Panc1 (cell line): ENCODE measurements around the gene SYT9. TPM values are rescaled to one million over a fixed set of nuclear protein-coding genes. Genes with fewer than 3 reads are reported as not detected.

Experiments used
- ATAC-seq: fragments of 200-7000 bp; cut with Tn5 transposase; 2 replicates; pipeline ENCODE4 v1.9.1; 2020; ENCODE audit warnings: mild to moderate bottlenecking, moderate library complexity
- BruUV-seq: library from RNA; stranded (reverse); fragments of 400-500 nt; replicated peaks from 2 replicates; lab custom pipeline; 2021; lab: Mats Ljungman, UMichigan
- CTCF ChIA-PET: fragments of 300-600 bp; sonication (Branson Sonifier 250); formaldehyde crosslinking; loops from one replicate; lab custom pipeline; 2022; ENCODE audit warnings: antibody characterized with exemption; lab: Charles Lee
- POLR2A ChIA-PET: fragments of 300-600 bp; sonication (Branson Sonifier 250); formaldehyde crosslinking; loops from one replicate; lab custom pipeline; 2022; ENCODE audit warnings: antibody characterized with exemption; lab: Charles Lee
- DNase-seq: peaks from one replicate; pipeline ENCODE4 v3.0.0-alpha.2; 2010; ENCODE audit warnings: low read depth, low spot score
- H3K27ac ChIP-seq: 2 replicates; pipeline ENCODE4 v1.5.1; 2011; ENCODE audit warnings: mild to moderate bottlenecking, low read length, inconsistent platforms
- H3K27me3 ChIP-seq: fragments of 200-500 bp; sonication (Bioruptor generic); 2 replicates; pipeline ENCODE4 v1.6.0; 2014; ENCODE audit warnings: low read length, inconsistent platforms; ENCODE audit not compliant: control insufficient read depth, insufficient read depth
- H3K36me3 ChIP-seq: fragments of 200-500 bp; sonication (Bioruptor generic); 2 replicates; pipeline ENCODE4 v1.5.1; 2014; ENCODE audit warnings: inconsistent platforms, mild to moderate bottlenecking, low read length, moderate library complexity; ENCODE audit not compliant: control insufficient read depth, insufficient read depth
- H3K4me1 ChIP-seq: 2 replicates; pipeline ENCODE4 v1.5.1; 2011; ENCODE audit warnings: inconsistent platforms, mild to moderate bottlenecking, low read length, moderate library complexity; ENCODE audit not compliant: control insufficient read depth, insufficient read depth
- H3K4me3 ChIP-seq, 2 experiments: 2 replicates each; pipeline ENCODE4 v1.5.1; 2011 to 2012; ENCODE audit warnings: low read depth in 2 of 2, low read length in 2 of 2, mild to moderate bottlenecking in 2 of 2, inconsistent platforms in 1 of 2, moderate library complexity in 1 of 2
- H3K9me3 ChIP-seq: fragments of 200-500 bp; sonication (Bioruptor generic); 2 replicates; pipeline ENCODE4 v1.5.1; 2014; ENCODE audit warnings: low read depth, mild to moderate bottlenecking, inconsistent platforms, low read length, moderate library complexity; ENCODE audit not compliant: control insufficient read depth, insufficient read depth
- CTCF ChIP-seq: fragments of 450-650 bp; IDR thresholded peaks from 2 replicates; pipeline ENCODE4 v1.5.1; 2017; ENCODE audit warnings: mild to moderate bottlenecking
- POLR2AphosphoS5 ChIP-seq: IDR thresholded peaks from 2 replicates; pipeline ENCODE4 v1.6.1; 2012; ENCODE audit warnings: mild to moderate bottlenecking, low read depth, low read length, moderate library complexity
- REST ChIP-seq, 2 experiments: IDR thresholded peaks; 2 replicates each; pipeline ENCODE4 v1.6.1; 2011 to 2012; ENCODE audit warnings: low read depth in 2 of 2, control low read depth in 1 of 2, low read length in 1 of 2, mild to moderate bottlenecking in 1 of 2, moderate library complexity in 1 of 2; ENCODE audit not compliant: insufficient read depth in 1 of 2
- SIN3A ChIP-seq: IDR thresholded peaks from 2 replicates; pipeline ENCODE4 v1.6.1; 2012; ENCODE audit warnings: low read depth, mild to moderate bottlenecking, low read length, moderate library complexity, borderline replicate concordance; ENCODE audit not compliant: insufficient read depth
- TCF7L2 ChIP-seq: IDR thresholded peaks from 2 replicates; pipeline ENCODE4 v1.6.1; 2011; ENCODE audit warnings: mild to moderate bottlenecking, low read depth, low read length, inconsistent platforms
- in situ Hi-C: cut with HindIII; loops from 2 replicates; pipeline ENCODE4 v1.10.0; 2016; ENCODE audit warnings: low sequenced_read_pairs, low pct_unique_long_range_greater_than_20kb
- intact Hi-C: fragments of 100-400 bp; cut with micrococcal nuclease; formaldehyde crosslinking; loops from one replicate; pipeline ENCODE4 v1.10.0; 2022; ENCODE audit not compliant: unreplicated experiment
- total RNA-seq: library from RNA; stranded (reverse); gene quantifications from one replicate; pipeline ENCODE4 v1.2.1, GENCODE V29; 2021; ENCODE audit not compliant: unreplicated experiment

The SYT9 gene
- total RNA-seq, 1 experiment from 2014 or later, result 3.7 TPM

GRCh38 chr11:7413961-7414915 lies 162.5 kb downstream of the SYT9 start:
- DNase-seq (peak; percentile 75), ATAC-seq (peak; percentile 90)
- H3K9me3 ChIP-seq, result peaks cover 7% of the 10 kb centered on the region; the same call in 1 of the 2 replicates
- POLR2A ChIA-PET, result no interaction called here
- no peaks in the 10 kb centered on the region for H3K27me3 ChIP-seq
- in situ Hi-C loops (no loop called here), intact Hi-C loops (no loop called here)
- TF ChIP-seq TCF7L2, result peak; percentile 84
- no peak for TF ChIP-seq SIN3A
- TF ChIP-seq CTCF, result peak; percentile 28; the same call in 1 of the 2 replicates
- TF ChIP-seq REST (IDR thresholded peaks at IDR 0.05; ENCODE audit: insufficient read depth in 1 of 2, low read depth in 2 of 2, low read length in 1 of 2), result no peak
- CTCF ChIA-PET, result interaction anchor here (0.6 kb wide), 2 partner anchors 24 to 315 kb away, joined by 3 read pairs; no protein-coding TSS in a partner anchor
- H3K36me3 ChIP-seq, result no peaks in the 10 kb centered on the region
- peak overlapping the region in 1 of 2 experiments; percentile 30; a peak in 2 of 4 replicates for H3K4me3 ChIP-seq
- H3K27ac ChIP-seq, result peak overlapping the region; percentile 60
- BruUV-seq, result no TSS peak
- peaks cover 11% of the 10 kb centered on the region for H3K4me1 ChIP-seq

- Histone ChIP-seq H3K27me3 (no peaks in the 10 kb centered on the region), H3K36me3 (no peaks in the 10 kb centered on the region), H3K4me1 (peaks cover 11% of the 10 kb centered on the region), H3K4me3 (peak overlapping the region in 1 of 2 experiments; percentile 30; a peak in 2 of 4 replicates), H3K27ac (peak overlapping the region; percentile 60; the same call in 1 of the 2 replicates), H3K9me3 (peaks cover 7% of the 10 kb centered on the region; the same call in 1 of the 2 replicates)
- intact Hi-C loops (no loop called here), in situ Hi-C loops (no loop called here)
- ChIA-PET POLR2A (interaction anchor here (0.5 kb wide), 1 partner anchor 683 kb away, joined by 4 read pairs; no protein-coding TSS in a partner anchor), CTCF (no interaction called here)
- ATAC-seq, result peak; percentile 19
- no peak for TF ChIP-seq POLR2AphosphoS5
- TF ChIP-seq SIN3A, result no peak
- no peak for TF ChIP-seq CTCF
- TF ChIP-seq TCF7L2, result no peak
- no peak for TF ChIP-seq REST (IDR thresholded peaks at IDR 0.05; ENCODE audit: insufficient read depth in 1 of 2, low read depth in 2 of 2, low read length in 1 of 2)
- DNase-seq, result no peak
- BruUV-seq, result no TSS peak
Measured at GRCh38 chr11:7414973-7415817, 163.5 kb downstream of the SYT9 start.
